NCI-H2227 (cell line): ENCODE results near the gene GRIK3.

Experiments used
- DNase-seq: peaks from one replicate; lab custom pipeline; 2025; ENCODE audit not compliant: unreplicated experiment; lab: John Stamatoyannopoulos, UW

Gene GRIK3

DNA sequence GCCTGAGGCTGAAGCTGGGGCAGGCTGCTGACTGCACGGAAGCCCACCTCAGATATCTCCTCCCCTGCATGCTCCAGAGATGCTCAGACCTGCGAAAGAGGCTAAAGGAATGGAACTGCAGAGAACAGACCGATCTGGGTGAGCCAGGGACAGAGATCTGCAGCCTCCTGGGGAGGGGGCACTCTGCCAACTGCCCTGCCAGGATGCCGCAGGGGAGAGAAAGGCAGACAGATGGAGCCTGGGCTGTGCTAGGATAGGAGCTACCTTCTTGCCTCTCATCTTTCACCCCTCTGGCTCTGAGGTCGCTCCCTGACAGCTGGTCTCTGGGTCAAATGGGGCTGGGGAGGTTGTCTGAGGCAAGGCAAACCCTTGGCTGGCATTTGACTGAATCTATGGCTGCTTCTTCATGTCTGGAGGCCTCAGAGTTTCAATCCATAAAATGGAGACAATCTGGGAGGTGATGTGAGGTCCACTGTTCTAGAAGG is 238.2 kb downstream of the GRIK3 start:
- no peak for DNase-seq

GRCh38 chr1:36794460-36794859 is 239.9 kb downstream of the GRIK3 start:
- DNase-seq, result no peak

DNA sequence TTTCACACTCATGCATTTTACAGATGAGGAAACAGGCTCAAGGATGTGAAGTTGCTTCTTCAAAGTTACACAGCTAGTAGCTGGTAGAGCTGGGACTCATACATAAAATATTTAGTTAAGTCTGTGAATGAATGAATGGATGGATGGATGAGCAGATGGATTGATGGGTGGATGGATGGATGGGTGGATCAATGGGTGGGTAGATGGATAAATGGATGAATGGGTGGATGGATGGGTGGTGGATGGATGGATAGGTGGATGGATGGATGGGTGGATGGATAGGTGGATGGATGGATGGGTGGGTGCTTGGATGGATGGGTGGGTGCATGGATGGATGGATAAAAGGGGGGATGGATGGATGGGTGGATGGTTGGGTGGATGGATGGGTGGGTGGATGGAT is 240.9 kb downstream of the GRIK3 start:
- DNase-seq, result no peak

- no peak for DNase-seq
Measured at GRCh38 chr1:36792292-36792691, 242.0 kb downstream of the GRIK3 start.

DNA sequence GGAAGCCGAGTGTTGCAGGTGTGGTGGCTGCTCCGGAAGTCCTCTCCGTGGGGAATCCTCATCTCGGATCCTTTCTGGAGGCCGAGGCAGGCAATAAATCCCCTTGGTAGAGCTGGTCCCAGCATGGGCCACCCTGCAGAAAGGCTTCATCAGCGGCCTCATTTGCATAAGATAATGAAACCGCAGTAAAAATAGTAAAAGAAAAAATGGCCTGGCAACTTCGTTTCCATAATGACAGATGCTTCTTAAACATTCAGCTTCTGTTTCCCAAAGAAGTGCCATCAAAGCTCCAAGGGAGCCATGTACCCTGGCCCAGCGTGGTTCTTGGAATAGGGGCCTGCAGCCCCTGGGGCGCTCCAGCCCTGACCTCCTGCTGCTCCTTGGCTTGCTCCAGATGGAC is 244.1 kb downstream of the GRIK3 start:
- DNase-seq, result no peak

GRCh38 chr1:36789535-36789934 is 244.8 kb downstream of the GRIK3 start:
- DNase-seq, result no peak

- no peak for DNase-seq
Measured at GRCh38 chr1:36787312-36787913, 246.9 kb downstream of the GRIK3 start.

GRCh38 chr1:36786425-36786824 is 247.9 kb downstream of the GRIK3 start:
- DNase-seq, result no peak

DNA sequence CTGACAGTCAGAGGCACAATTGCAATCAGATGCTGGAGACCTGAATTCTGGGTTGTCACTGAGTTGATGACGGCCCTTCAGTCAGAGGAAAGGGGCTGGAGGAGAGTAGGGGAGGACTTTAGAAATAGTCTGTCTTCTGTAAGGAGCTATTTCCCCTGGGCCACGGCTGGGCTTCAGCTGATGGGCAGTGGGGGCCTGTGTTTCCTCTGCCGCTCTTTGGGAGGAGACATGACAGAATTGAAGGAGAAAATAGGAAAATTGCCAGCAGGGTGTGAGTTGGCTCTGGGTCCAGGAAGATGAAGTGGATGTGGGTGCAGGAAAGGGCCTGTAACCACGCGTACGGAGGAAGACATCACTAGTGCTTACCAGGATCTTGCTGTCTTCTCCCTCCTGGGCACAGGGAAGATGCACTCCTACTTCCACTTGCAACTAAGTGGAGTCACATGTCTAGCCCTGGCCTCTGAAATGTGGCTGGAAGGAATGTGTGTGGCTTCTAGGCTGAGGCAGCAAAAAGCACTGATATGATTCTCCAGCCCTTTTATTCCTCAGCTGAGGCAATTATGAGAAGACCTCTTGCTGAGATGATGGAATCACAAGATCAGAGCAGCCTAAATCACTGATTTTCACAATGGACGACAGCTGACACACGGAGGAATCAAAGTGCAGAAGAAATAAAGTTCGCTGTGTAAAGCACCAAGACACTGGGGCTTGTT is 250.0 kb downstream of the GRIK3 start:
- DNase-seq, result peak; percentile 42

GRCh38 chr1:36783475-36783874 is 250.8 kb downstream of the GRIK3 start:
- DNase-seq, result no peak

DNA sequence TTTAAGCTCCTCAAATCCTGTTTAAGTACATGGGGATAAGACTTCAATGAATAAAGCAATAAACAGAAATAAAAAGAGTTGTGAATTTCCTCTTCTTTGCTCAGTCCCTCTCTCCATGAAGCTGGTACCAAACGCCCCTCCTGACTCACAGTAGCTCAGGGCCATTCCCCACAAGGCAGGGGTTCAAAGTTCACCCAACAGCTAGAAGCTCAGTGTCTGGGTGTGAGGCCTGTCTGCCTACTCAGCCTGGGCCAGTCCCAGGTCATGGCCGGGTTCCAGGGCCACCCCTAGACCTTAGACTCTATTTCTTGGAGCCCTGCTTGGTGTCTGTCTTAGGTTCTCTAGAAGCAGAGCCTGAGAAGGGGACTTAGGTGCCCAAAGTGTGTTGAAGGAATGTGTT is 251.5 kb downstream of the GRIK3 start:
- no peak for DNase-seq

DNA sequence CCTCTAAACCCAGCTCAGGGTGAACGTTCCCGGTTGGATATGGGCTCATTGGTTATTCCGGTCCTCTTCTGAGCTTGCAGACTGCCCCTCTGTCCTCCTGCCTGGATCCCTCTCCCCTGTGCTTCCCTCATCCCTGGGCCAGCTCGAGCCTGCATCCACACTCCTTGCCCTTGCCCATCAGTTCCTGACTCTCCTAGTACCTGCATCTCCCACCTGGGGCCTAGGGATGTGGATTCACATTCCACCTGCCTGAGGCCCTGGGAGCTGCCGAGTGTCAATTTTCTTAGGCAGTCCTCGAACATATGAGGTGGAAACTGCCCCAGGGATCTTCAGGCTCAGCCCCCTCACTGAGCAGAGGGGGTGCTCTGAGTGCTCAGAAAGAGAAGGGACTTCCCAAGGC is 252.2 kb downstream of the GRIK3 start:
- DNase-seq, result no peak

GRCh38 chr1:36781098-36781497 is 253.2 kb downstream of the GRIK3 start:
- no peak for DNase-seq

DNA sequence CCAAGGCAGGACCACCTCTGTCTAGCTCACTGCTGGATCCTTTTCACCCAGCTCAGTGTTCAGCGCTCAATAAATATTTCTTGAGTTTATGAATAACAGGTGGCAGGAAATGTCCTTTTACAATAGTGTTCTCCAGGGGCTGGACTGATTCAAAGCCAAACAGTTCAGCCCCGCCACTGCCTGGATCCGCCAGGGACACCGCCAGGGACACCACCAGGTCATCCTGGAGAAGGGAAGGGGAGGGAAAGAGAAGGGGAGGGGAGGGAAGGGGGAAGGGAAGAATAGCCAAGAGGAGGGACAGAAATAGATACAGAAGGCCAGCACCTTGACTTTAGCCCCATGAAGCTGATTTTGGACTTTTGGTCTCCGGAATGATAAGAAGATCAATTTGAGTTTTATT is 255.6 kb downstream of the GRIK3 start:
- no peak for DNase-seq

GRCh38 chr1:36776948-36777831 is 257.1 kb downstream of the GRIK3 start:
- DNase-seq, result no peak

DNA sequence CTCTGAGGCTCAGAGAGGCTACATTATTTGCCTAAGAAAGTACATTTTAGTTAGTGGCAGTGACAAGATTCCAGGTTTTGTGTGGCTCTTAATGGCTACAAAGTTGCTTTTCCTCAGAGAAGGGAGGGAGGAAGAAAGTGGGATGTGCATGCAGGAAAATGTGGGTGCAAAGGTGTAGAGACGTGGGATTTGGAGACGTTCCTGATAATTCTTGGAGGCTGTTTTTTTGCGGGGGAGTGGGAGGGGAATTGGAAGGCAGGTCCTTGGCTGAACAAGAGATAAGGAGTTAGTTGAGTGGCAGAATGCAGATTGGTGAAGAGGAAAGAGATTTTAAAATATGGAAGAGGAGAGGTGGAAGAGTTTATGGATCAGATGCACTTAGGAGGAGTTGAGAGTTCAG is 258.1 kb downstream of the GRIK3 start:
- no peak for DNase-seq

- DNase-seq, result no peak
Measured at GRCh38 chr1:36775716-36776115, 258.6 kb downstream of the GRIK3 start.

- DNase-seq, result peak; percentile 25
Measured at GRCh38 chr1:36773827-36774541, 260.3 kb downstream of the GRIK3 start.

DNA sequence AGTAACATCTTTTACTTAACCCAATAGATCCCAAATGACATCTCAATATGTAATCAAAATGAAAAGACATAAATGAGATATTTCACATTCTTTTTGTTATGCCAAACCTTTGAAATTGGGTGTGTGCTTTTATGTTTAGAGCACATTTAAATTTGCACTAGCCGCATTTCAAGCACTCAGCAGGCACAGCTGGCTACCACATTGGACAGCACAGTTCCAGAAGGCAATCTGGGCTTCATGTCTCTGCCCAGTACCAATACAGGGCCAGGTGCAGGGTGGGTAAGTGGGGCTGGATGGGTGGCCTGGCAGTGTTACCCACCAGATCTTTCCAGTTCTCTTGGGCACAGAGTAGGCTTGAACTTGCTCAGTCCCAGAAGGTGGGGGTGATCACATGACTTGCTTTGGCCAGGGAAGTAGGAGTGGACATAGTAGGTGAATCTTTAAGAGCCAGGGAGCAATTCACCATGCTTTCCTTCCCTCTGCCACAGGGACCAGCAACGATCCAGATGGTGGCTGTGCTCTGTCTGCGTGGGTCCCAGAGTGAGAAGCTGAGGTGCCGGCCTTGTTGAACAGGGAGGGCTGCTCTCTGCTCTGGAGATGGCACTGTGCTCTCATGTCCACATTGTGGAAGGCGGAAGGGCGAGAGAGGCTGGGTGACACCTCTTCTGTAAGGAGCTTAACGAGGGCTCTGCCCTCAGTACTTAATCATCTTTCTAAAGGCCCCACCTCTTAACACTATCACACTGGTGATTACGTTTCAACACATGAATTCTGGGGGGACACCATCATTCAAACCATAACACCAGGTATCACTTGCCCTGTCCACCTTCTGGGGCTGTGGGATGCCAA is 261.4 kb downstream of the GRIK3 start:
- no peak for DNase-seq

DNA sequence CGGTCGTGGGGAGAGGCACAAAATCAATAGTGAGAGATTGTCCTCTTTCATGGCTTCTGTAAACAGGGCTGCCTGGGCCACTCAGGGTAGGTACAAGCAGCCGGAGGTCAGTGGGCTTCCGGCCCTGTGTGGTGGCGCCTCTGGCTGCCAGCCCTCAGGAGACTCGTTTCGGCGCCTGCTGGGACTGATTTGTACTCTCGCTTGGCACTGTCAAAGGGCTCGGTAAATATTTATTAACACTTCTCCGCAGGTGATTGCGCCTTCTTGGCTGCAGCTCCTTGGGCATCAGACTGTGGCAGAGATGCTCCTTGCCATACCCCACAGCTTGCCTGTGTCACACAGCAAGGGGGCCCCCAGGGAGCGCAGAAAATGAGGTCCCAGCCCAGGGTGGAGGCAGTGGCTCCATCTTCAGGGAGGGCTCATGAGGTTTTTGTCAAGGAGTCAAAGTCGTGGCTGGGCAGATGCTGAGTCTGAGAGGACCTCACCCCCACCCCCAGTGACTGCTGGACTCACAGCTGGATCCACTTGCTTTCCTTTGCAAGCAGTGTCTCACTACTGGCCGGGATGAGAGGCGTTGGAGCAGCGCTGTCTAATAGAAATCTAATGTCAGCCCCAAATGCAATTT is 262.5 kb downstream of the GRIK3 start:
- peak; percentile 54 for DNase-seq
